Esophagus (tissue), 2 donors: ENCODE results near the gene DDX3X. TPM values are rescaled to one million over a fixed set of nuclear protein-coding genes. Genes with fewer than 3 reads are reported as not detected.
"Not testable (repeated sequence)": the region's sequence is repeated elsewhere in the genome, so short reads cannot be mapped to it uniquely, and the experiment has no call there.

Experiments used
- H3K27ac ChIP-seq, 2 donors: one replicate each; pipeline ENCODE4 v1.5.1; 2013; ENCODE audit warnings: low read depth in 2 of 2, mild to moderate bottlenecking in 2 of 2, inconsistent platforms in 1 of 2, low read length in 1 of 2, moderate library complexity in 1 of 2
- H3K27me3 ChIP-seq, 2 donors: one replicate each; pipeline ENCODE4 v1.6.1; 2013; ENCODE audit warnings: low read length in 2 of 2, control low read depth in 1 of 2, mild to moderate bottlenecking in 1 of 2; ENCODE audit not compliant: insufficient read depth in 2 of 2, control insufficient read depth in 1 of 2
- H3K36me3 ChIP-seq, 2 donors: one replicate each; pipeline ENCODE4 v1.6.1; 2013; ENCODE audit warnings: low read length in 1 of 2; ENCODE audit not compliant: control insufficient read depth in 2 of 2, insufficient read depth in 2 of 2
- H3K4me1 ChIP-seq, 2 donors: one replicate each; pipeline ENCODE4 v1.6.1; 2013; ENCODE audit warnings: low read length in 1 of 2; ENCODE audit not compliant: control insufficient read depth in 2 of 2, insufficient read depth in 2 of 2
- H3K4me3 ChIP-seq, 2 donors: one replicate each; pipeline ENCODE4 v1.5.1; 2013; ENCODE audit warnings: low read length in 2 of 2, mild to moderate bottlenecking in 2 of 2, low read depth in 1 of 2, moderate library complexity in 1 of 2
- H3K9me3 ChIP-seq, 2 donors: one replicate each; pipeline ENCODE4 v1.6.1; 2013; ENCODE audit warnings: mild to moderate bottlenecking in 2 of 2, low read depth in 1 of 2, low read length in 1 of 2, moderate library complexity in 1 of 2; ENCODE audit not compliant: control insufficient read depth in 2 of 2, insufficient read depth in 1 of 2
- WGBS, 2 donors: extraction: QIAGEN DNeasy Blood & Tissue Kit; methylation state at CpG; one replicate each; pipeline ENCODE4 v1.1.7; 2013; 5-methylcytosine and 5-hydroxymethylcytosine counted together
- polyA plus RNA-seq, 2 donors: library from polyadenylated mRNA; stranded (reverse); fragments of 200-250 nt; gene quantifications; one replicate each; pipeline ENCODE4 v1.2.3, GENCODE V29; 2013
- donor health status: healthy with polysubstance abuse.
- donor health status: Bipolar disorder and iron deficiency.

Gene DDX3X
- polyA plus RNA-seq, 2 donors, result 63.5 to 111 TPM

- 24 to 45% methylated on average over 5 of the region's 5 CpGs for WGBS, 2 donors
- H3K9me3 ChIP-seq, result no peaks in the 10 kb centered on the region
- no peaks in the 10 kb centered on the region for H3K36me3 ChIP-seq
- peaks cover 0 to 3% of the 10 kb centered on the region in 2 donors for H3K4me1 ChIP-seq
- no peak overlapping the region for H3K4me3 ChIP-seq
- no peaks in the 10 kb centered on the region for H3K27me3 ChIP-seq
- H3K27ac ChIP-seq, result peak overlapping the region; percentile 69 to 73
Observed at GRCh38 chrX:41381685-41382084, 47.7 kb downstream of the DDX3X start.

DNA sequence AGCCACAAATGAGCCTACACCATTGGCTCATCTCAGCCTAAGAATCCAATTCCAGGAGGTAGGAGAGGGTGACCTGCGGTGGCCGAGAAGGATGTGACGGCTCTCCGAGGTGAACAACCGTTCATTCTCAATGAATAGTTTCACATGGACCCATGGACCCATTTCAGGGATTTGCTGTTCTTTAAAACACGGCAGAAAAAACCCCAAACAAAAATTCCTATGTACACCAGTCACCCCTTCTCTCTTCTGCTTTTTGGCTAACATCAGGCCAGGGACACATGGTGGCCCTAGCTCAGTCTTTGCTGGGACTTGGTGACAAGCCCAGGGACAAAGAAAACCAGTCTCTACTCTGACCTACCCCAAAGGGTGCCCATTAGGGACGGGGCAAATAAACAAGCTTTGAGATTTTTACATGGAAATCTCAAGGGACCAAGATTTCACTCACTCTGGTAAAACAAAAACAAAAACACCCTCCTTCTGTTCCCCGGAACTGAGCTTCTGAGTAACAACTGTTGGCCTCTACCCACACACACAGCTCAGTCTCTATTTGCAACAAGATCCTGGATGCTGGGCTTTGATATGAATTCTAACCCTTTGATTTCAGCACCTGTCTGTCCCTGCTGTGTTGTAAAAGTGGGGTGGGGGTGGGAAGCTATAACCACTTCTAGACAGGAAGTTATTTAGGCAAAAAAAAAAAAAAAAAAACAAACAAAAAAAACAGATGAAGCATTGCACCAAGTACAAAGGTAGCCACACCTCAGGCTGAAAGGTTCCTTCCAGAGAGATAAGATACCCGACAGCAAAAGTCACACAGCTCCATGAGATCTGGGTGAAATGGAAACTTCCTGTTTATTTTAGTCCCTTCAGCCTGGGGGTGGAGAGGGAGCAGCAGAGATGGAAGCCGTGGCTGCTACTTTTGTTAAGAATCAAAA is 49.0 kb downstream of the DDX3X start:
- H3K27me3 ChIP-seq, result no peaks in the 10 kb centered on the region
- 59 to 64% methylated on average over 10 of the region's 10 CpGs for WGBS, 2 donors
- peak overlapping the region; percentile 82 to 88 for H3K27ac ChIP-seq
- no peaks in the 10 kb centered on the region for H3K9me3 ChIP-seq
- peaks cover 0 to 3% of the 10 kb centered on the region in 2 donors for H3K4me1 ChIP-seq
- no peak overlapping the region for H3K4me3 ChIP-seq
- H3K36me3 ChIP-seq, result no peaks in the 10 kb centered on the region

DNA sequence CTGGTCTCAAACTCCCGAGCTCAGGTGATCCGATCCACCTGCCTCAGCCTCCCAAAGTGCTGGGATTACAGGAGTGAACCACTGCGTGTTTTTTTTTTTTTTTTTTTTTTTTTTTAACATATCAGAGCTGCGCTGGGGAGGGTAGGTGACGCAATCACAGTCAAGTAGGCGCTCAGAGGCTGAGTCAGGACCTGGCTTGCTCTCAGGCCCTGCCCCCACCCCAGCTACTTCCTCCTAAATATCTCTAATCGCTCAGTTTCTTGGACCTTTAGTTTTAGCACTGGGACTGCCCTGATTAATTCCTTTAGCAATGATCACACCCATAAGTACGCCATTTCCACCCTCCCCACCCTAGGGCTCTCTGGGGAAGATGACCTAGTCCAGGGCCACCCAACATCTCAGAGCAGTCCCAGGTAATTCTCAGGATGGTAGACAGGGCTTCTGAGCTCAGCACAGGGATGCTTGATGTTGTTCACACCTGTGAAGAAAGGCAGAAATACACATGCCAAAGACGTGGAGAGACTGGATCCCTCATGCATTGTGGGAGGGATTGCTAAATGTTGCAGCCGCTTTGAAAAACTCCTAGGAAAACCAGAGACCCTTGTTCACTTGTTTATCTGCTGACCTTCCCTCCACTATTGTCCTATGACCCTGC is 50.2 kb downstream of the DDX3X start:
- H3K27me3 ChIP-seq, result no peaks in the 10 kb centered on the region
- WGBS, 2 donors, result 45 to 49% methylated on average over 10 of the region's 10 CpGs
- H3K36me3 ChIP-seq, result no peaks in the 10 kb centered on the region
- H3K4me1 ChIP-seq, result peaks cover 0 to 3% of the 10 kb centered on the region in 2 donors
- no peaks in the 10 kb centered on the region for H3K9me3 ChIP-seq
- H3K4me3 ChIP-seq, result no peak overlapping the region
- H3K27ac ChIP-seq, result peak overlapping the region; percentile 77 to 79

DNA sequence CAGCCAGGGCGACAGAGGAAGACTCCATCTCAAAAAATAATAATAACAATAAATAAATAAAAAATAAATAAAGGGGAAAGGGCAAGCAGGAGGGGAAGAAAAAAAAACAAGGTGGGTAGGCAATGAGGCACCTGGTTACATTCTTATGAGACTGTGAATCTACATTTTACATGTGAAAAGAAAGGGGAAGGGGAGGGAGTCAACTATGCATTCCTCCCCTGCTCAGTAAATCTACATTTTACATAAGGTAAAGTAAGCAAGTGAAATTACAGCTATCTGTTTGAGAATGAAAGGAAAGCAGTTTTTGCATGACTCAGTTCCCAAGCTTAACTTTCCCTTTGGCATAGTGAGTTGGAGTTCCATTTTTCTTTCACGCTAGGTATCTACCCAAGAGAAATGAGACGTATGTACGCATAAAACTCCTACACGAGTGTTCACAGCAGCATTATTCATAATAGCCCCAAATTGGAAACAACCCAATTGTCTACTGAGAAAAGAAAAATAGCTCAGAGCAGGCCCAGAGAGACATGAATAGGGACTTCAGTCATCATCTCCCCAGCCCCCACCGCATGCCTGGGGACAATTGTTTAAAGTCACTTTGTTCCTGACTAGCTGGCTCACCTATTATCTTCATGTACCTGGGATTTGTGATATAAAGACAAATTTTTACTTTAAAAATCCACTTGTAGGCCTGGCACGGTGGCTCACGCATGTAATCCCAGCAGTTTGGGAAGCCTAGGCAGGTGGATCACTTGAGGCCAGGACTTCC is 52.4 kb downstream of the DDX3X start:
- 52 to 78% methylated on average over 8 of the region's 8 CpGs for WGBS, 2 donors
- Histone ChIP-seq H3K4me3 (no peak overlapping the region), H3K27me3 (no peaks in the 10 kb centered on the region), H3K36me3 (no peaks in the 10 kb centered on the region), H3K9me3 (no peaks in the 10 kb centered on the region), H3K27ac (peak overlapping the region; percentile 81 to 82), H3K4me1 (peaks cover 1 to 2% of the 10 kb centered on the region in 2 donors)

- 77 to 79% methylated on average over 8 of the region's 8 CpGs for WGBS, 2 donors
- no peak overlapping the region for H3K27ac ChIP-seq
- H3K9me3 ChIP-seq, result no peaks in the 10 kb centered on the region
- H3K4me3 ChIP-seq, result no peak overlapping the region
- no peaks in the 10 kb centered on the region for H3K36me3 ChIP-seq
- peaks cover 2 to 4% of the 10 kb centered on the region in 2 donors for H3K4me1 ChIP-seq
- H3K27me3 ChIP-seq, result no peaks in the 10 kb centered on the region
Observed at GRCh38 chrX:41388543-41388942, 54.6 kb downstream of the DDX3X start.

DNA sequence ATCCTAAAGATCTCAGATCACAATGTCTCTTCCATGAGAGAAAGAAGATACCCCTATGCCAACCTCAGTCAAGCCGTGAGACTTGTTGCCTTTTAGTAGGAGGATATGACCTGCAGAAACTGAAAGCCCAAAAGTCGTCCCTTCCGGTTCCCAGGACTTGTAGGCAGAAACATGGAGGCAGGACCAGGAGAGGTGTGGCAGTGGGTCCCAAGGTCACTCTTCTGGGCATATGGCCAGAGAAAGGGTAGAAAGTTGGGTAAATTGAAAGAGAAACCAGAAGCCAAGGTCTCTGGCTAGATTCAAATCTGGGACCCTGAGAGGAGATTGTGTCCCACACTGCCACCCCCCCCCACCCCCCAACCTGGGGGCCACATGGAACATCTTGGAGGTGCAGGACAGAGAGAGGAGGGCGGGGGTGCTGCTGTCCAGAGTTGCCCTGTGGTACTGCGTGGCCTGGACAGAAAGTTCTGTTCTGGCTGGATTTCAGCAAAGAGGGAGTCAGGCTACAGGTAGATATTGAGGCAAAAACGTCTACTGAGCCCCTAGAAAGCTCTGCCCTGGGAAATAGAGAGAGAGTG is 55.4 kb downstream of the DDX3X start:
- peaks cover 2 to 4% of the 10 kb centered on the region in 2 donors for H3K4me1 ChIP-seq
- no peaks in the 10 kb centered on the region for H3K9me3 ChIP-seq
- no peaks in the 10 kb centered on the region for H3K36me3 ChIP-seq
- H3K4me3 ChIP-seq, result no peak overlapping the region
- 65 to 80% methylated on average over 6 of the region's 6 CpGs for WGBS, 2 donors
- H3K27me3 ChIP-seq, result no peaks in the 10 kb centered on the region
- H3K27ac ChIP-seq, result no peak overlapping the region

- not testable (repeated sequence) for H3K4me3 ChIP-seq, H3K27me3 ChIP-seq, H3K9me3 ChIP-seq, H3K36me3 ChIP-seq, H3K4me1 ChIP-seq
- H3K27ac ChIP-seq, result peak overlapping the region in 1 of 2 donors; percentile 3
- 81 to 86% methylated on average over 7 of the region's 7 CpGs for WGBS, 2 donors
Observed at GRCh38 chrX:41390576-41390975, 56.6 kb downstream of the DDX3X start.

- no peaks in the 10 kb centered on the region for H3K27me3 ChIP-seq
- no peak overlapping the region for H3K4me3 ChIP-seq
- no peaks in the 10 kb centered on the region for H3K9me3 ChIP-seq
- peak overlapping the region; percentile 89 to 91 for H3K27ac ChIP-seq
- H3K36me3 ChIP-seq, result no peaks in the 10 kb centered on the region
- peaks cover 2 to 4% of the 10 kb centered on the region in 2 donors for H3K4me1 ChIP-seq
- WGBS, 2 donors, result 46 to 59% methylated on average over 9 of the region's 9 CpGs
Observed at GRCh38 chrX:41391606-41392005, 57.6 kb downstream of the DDX3X start.

- no peaks in the 10 kb centered on the region for H3K36me3 ChIP-seq
- H3K4me1 ChIP-seq, result peaks cover 2 to 4% of the 10 kb centered on the region in 2 donors
- H3K4me3 ChIP-seq, result no peak overlapping the region
- no peaks in the 10 kb centered on the region for H3K9me3 ChIP-seq
- peak overlapping the region; percentile 70 to 80 for H3K27ac ChIP-seq
- no peaks in the 10 kb centered on the region for H3K27me3 ChIP-seq
- 52 to 61% methylated on average over 8 of the region's 8 CpGs for WGBS, 2 donors
Observed at GRCh38 chrX:41394293-41394692, 60.3 kb downstream of the DDX3X start.
